Heart right ventricle (tissue), 16 donors: Measurements from ENCODE around the gene HDAC5. TPM values are rescaled to one million over a fixed set of nuclear protein-coding genes. Genes with fewer than 3 reads are reported as not detected.

Source experiments
- ATAC-seq, 8 donors: fragments of 200-7000 bp; cut with Tn5 transposase; one replicate each; pipeline ENCODE4 v1.9.1; 2020; ENCODE audit warnings: mild to moderate bottlenecking in 8 of 8, moderate library complexity in 8 of 8, moderate number of reproducible peaks in 1 of 8
- DNase-seq, 2 donors: peaks; one replicate each; pipeline ENCODE4 v3.0.0-alpha.2; 2020
- H3K27ac ChIP-seq, 10 donors: fragments of 200-600 bp; sonication (generic) in 2 of 10; one replicate each; pipeline versions ENCODE4 v1.5.0 to v1.8.0; 2020 to 2022; ENCODE audit warnings: mild to moderate bottlenecking in 3 of 10
- H3K27me3 ChIP-seq, 7 donors: fragments of 200-600 bp; one replicate each; pipeline ENCODE4 v1.8.0; 2021 to 2022; ENCODE audit warnings: mild to moderate bottlenecking in 2 of 7
- H3K36me3 ChIP-seq, 9 donors: fragments of 200-600 bp; sonication (generic) in 1 of 9; one replicate each; pipeline versions ENCODE4 v1.5.0 to v1.8.0; 2020 to 2022; ENCODE audit warnings: mild to moderate bottlenecking in 2 of 9
- H3K4me1 ChIP-seq, 9 donors: fragments of 200-600 bp; sonication (generic) in 1 of 9; one replicate each; pipeline versions ENCODE4 v1.5.0 to v1.8.0; 2020 to 2022; ENCODE audit warnings: mild to moderate bottlenecking in 4 of 9
- H3K4me3 ChIP-seq, 10 donors: fragments of 200-600 bp; sonication (generic) in 2 of 10; one replicate each; pipeline versions ENCODE4 v1.5.0 to v1.8.0; 2020 to 2022; ENCODE audit warnings: mild to moderate bottlenecking in 7 of 10, moderate library complexity in 2 of 10
- H3K9me3 ChIP-seq, 11 donors: fragments of 200-600 bp in 10 of 11; sonication (generic) in 2 of 11; one replicate each; pipeline versions ENCODE4 v1.5.0 to v1.8.0; 2013 to 2022; ENCODE audit warnings: mild to moderate bottlenecking in 2 of 11, control low read depth in 1 of 11, moderate library complexity in 1 of 11
- WGBS, 2 donors: extraction: QIAGEN DNeasy Blood & Tissue Kit; methylation state at CpG; one replicate each; pipeline ENCODE4 v1.1.7; 2013; ENCODE audit warnings: inconsistent platforms in 1 of 2; 5-methylcytosine and 5-hydroxymethylcytosine counted together
- intact Hi-C, 10 donors: fragments of 100-400 bp; cut with DNase I; formaldehyde crosslinking; loops; one replicate each; pipeline versions ENCODE4 v1.11.1 to v1.14.2; 2022
- polyA plus RNA-seq, 2 donors: library from polyadenylated mRNA; stranded (reverse); fragments of 200-250 nt; gene quantifications; one replicate each; pipeline ENCODE4 v1.2.3, GENCODE V29; 2013
- total RNA-seq, 10 donors: library from RNA; stranded (reverse); fragmentation: NEBNext Ultra II Directional in 3 of 10; extraction: Animal tissue kit (Norgen Biotek cat#: 25700) in 3 of 10; gene quantifications; one replicate each; pipeline versions ENCODE4 v1.2.1 to v1.2.4, GENCODE V29; 2021 to 2023
- TF ChIP-seq, protein P1 (sequence below), 9 donors: fragments of 200-600 bp; sonication (generic) in 2 of 9; IDR thresholded peaks; one replicate each; pipeline versions ENCODE4 v1.5.0 to v1.8.0; 2021 to 2022; ENCODE audit warnings: antibody characterized with exemption in 9 of 9, mild to moderate bottlenecking in 5 of 9, moderate library complexity in 1 of 9
- donor health status: Arrhythmogenic right ventricular cardiomyopathy.
- donor health status: ischemic (EF 13 %, LVEDD 7.1; RV severe dilation, severe dysfunction).
- donor health status: healthy with polysubstance abuse.
- donor health status: DM: no; HTN: yes; CAD: no.
- donor health status: DM: no; HTN: no; CAD: no.
- donor health status: ischemic (EF 25% LVEDD 6.9; RV normal size, moderate dysfunction).
- donor health status: ischemic (EF 25% LVEDD 5.7; RV mildly dilated, moderate dysfunction).
- donor health status: healthy.
- donor health status: DM: yes; HTN: yes; CAD: no.
- donor health status: Ischemic cardiomyopathy.
- donor health status: ischemic (EF 35%, LVEDD 5.7; RV mildly dilated, moderate dysfunction).
- donor health status: nonischemic (EF 11% LVEDD 7.7; RV severe dilation, severe dysfunction).
- donor health status: DM: yes; HTN: yes; CAD: no.
- donor health status: PGD.
- donor health status: ischemic (EF 29% LVEDD 5.4; RV normal size, mild dysfunction).
- donor health status: nonischemic (EF 23%, LVEDD 6.1; RV moderate dilation, normal function).

Gene HDAC5
- total and polyA plus RNA-seq, 12 donors, result 55.2 to 85.4 (median 65.5) TPM

DNA sequence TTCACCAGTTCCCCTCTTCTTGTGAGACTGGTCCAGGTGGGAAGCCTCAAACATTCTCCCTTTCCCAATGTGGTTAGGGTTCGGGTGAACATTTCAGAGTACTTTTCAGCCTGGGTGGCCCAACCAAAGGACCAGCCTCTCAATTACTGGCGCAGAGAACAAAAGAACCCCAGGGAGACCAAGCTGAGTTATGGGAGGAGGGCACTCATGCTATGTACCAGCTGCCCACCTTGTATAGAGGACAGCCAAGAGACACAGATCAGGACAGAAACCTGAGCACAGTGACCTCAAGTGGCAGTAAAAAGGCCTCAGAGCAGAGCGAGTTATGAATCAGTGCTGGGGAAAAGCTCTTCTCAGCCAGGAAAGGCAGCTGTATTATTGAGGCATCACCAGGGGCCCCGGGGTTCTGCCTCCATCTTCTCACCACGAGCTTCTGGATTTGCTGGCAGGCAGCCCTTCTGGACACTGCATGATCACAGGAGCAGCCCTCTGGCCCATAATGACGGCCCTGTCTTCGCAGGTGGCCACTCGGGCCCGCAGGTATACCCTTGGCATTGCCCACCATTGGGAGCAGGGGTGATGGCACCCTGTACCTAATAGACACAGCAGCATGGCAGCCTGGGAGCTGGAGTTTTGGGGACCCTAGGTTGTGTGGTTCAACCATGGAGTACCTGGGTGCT lies 49.1 kb downstream of the HDAC5 start:
- no peaks in the 10 kb centered on the region for H3K9me3 ChIP-seq
- intact Hi-C loops, result loop anchor here in 5 of 10 donors (5.0 kb wide), 3 partner anchors 38 to 62 kb away; partner anchors contain the start of genes HDAC5 (in 1 of the 5) and TMEM101 (in 1 of the 5)
- H3K27me3 ChIP-seq, result no peaks in the 10 kb centered on the region
- peaks cover 0 to 64% (median 35%) of the 10 kb centered on the region in 9 donors for H3K36me3 ChIP-seq
- TF ChIP-seq, protein P1, sequence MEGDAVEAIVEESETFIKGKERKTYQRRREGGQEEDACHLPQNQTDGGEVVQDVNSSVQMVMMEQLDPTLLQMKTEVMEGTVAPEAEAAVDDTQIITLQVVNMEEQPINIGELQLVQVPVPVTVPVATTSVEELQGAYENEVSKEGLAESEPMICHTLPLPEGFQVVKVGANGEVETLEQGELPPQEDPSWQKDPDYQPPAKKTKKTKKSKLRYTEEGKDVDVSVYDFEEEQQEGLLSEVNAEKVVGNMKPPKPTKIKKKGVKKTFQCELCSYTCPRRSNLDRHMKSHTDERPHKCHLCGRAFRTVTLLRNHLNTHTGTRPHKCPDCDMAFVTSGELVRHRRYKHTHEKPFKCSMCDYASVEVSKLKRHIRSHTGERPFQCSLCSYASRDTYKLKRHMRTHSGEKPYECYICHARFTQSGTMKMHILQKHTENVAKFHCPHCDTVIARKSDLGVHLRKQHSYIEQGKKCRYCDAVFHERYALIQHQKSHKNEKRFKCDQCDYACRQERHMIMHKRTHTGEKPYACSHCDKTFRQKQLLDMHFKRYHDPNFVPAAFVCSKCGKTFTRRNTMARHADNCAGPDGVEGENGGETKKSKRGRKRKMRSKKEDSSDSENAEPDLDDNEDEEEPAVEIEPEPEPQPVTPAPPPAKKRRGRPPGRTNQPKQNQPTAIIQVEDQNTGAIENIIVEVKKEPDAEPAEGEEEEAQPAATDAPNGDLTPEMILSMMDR (IDR thresholded peaks at IDR 0.05), result no peak
- ATAC-seq, result no peak
- H3K27ac ChIP-seq, result no peak overlapping the region
- peaks cover 5 to 52% (median 20%) of the 10 kb centered on the region in 9 donors for H3K4me1 ChIP-seq
- WGBS, 2 donors, result 78 to 81% methylated on average over 9 of the region's 9 CpGs
- H3K4me3 ChIP-seq, result no peak overlapping the region
- DNase-seq, result no peak

DNA sequence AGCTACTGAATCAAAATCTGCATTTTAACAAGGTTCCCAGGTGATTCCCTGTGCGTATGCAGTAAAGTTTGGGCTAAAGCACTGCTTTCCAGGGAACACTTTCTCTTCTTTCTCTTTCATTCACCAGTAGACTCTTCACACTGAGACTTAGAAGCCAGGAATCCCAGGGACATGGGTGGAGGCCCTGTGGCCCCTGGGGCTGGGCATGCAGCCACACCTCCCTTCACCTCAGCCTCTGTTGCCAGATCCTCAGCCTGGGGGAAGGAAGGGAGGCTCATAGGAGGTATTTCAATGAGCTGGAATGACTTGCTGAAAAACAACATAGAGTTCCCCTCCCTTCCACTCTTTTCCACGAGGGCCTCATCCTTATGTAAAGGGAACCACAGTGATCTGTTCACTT lies 51.7 kb downstream of the HDAC5 start:
- Histone ChIP-seq H3K27ac (peak overlapping the region in 7 of 10 donors; percentile 86 to 94 (median 89)), H3K36me3 (peaks cover 0 to 38% (median 14%) of the 10 kb centered on the region in 9 donors), H3K4me3 (peak overlapping the region in 9 of 10 donors; percentile 46 to 81 (median 71)), H3K27me3 (no peaks in the 10 kb centered on the region), H3K9me3 (no peaks in the 10 kb centered on the region), H3K4me1 (peaks cover 8 to 61% (median 27%) of the 10 kb centered on the region in 9 donors)
- no peak for ATAC-seq
- intact Hi-C loops, result loop anchor here in 6 of 10 donors (2.0 to 5.0 kb wide), 5 partner anchors 41 to 59 kb away; partner anchors contain the start of genes HDAC5 (in 2 of the 6) and TMEM101 (in 2 of the 6)
- DNase-seq, result no peak
- TF ChIP-seq, protein P1 (IDR thresholded peaks at IDR 0.05), result no peak
- WGBS, 2 donors, result 37 to 50% methylated on average over 2 of the region's 2 CpGs

DNA sequence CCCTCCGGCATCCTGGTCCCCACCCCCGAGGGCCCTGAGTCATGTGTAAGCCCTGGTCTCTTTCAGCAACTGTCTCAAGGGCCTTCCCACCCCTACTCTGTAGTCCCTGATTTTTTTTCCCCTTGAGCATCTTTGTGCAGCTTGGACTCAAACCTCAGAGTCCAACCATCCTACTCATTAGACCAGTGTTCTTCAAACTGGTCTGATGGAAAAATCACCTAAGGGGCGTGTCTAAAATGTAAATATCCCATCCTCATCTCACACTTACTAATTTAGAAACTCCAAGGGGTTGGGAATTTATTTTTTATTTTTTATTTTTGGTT lies 52.3 kb downstream of the HDAC5 start:
- intact Hi-C loops, result loop anchor here in 6 of 10 donors (2.0 to 5.0 kb wide), 5 partner anchors 41 to 59 kb away; partner anchors contain the start of genes HDAC5 (in 2 of the 6) and TMEM101 (in 2 of the 6)
- H3K27ac ChIP-seq, result peak overlapping the region; percentile 36 to 94 (median 88)
- TF ChIP-seq, protein P1 (IDR thresholded peaks at IDR 0.05), result no peak

DNA sequence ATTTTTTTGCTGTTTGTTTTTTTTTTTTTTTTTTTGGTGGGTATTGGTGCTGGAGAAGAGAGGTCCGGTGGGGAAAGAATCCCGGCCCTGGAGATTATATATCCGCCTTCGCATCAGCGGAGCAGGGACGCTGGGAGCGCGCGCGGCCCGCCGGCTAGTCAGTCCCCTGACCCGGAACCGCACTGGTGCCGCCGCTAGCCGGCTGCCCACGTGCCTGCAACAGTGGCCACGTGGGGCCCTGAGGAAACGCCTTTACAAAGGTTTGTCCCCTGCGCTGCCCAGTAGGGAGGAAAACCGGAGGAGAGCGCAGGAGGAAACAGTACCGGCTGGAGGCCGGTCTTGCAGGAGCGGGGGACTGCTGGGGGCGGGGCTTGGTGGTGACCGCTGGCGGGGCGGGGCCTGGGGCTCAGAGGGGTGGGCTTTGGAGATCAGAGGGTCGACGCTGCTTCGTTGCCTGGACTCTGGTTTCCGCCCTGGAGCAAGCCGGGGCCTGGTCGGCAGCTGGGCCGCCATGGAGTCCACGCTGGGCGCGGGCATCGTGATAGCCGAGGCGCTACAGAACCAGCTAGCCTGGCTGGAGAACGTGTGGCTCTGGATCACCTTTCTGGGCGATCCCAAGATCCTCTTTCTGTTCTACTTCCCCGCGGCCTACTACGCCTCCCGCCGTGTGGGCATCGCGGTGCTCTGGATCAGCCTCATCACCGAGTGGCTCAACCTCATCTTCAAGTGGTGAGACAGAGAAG lies 52.8 kb downstream of the HDAC5 start, which contains the start of gene G6PC3:
Gene G6PC3 (plus strand): TSS at position 281 of the 743 bp plus-strand sequence. CDS start 231 bp downstream, at position 512.
- peak within 1 kb of the TSS; percentile 46 to 81 (median 70) for H3K4me3 ChIP-seq
- peak within 1 kb of the TSS; percentile 36 to 94 (median 88) for H3K27ac ChIP-seq
- peaks cover 0 to 27% (median 3%) of the 10 kb centered on the region in 9 donors for H3K36me3 ChIP-seq
- intact Hi-C loops, result loop anchor here in 6 of 10 donors (1.0 to 5.0 kb wide), 6 partner anchors 27 to 58 kb away; partner anchors contain the start of genes HDAC5 (in 2 of the 6) and TMEM101 (in 2 of the 6)
- DNase-seq (peak; percentile 94 to 97), ATAC-seq (peak; percentile 92 to 97 (median 94))
- 0 to 1% methylated on average over 53 of the region's 53 CpGs for WGBS, 2 donors
- no peaks in the 10 kb centered on the region for H3K27me3 ChIP-seq
- no peaks in the 10 kb centered on the region for H3K9me3 ChIP-seq
- peaks cover 9 to 63% (median 31%) of the 10 kb centered on the region in 9 donors for H3K4me1 ChIP-seq
- TF ChIP-seq, protein P1 (IDR thresholded peaks at IDR 0.05), result peak in 4 of 9 donors; percentile 8 to 36 (median 23)

More for the DNA sequence above, 52.3 kb downstream of the HDAC5 start:
- Histone ChIP-seq H3K27me3 (no peaks in the 10 kb centered on the region), H3K36me3 (peaks cover 0 to 32% (median 8%) of the 10 kb centered on the region in 9 donors), H3K4me1 (peaks cover 9 to 62% (median 27%) of the 10 kb centered on the region in 9 donors), H3K9me3 (no peaks in the 10 kb centered on the region), H3K4me3 (peak overlapping the region; percentile 46 to 81 (median 70))
- no peak for DNase-seq
- WGBS, 2 donors, result 4 to 5% methylated on average over 3 of the region's 3 CpGs
- ATAC-seq, result peak in 1 of 8 donors; percentile 31
